ENCODE data around the gene VCX3B.
"Not testable (repeated sequence)": the region's sequence is repeated elsewhere in the genome, so short reads cannot be mapped to it uniquely, and the experiment has no call there.

The VCX3B gene

GRCh38 chrX:8464530-8464929 is at the start of gene VCX3B:
TSS of gene VCX3B (plus strand) at chrX:8464830. CDS start at chrX:8465451, 621 bp downstream.
- H3K27ac ChIP-seq: not testable (repeated sequence)

- TF ChIP-seq ZFX (IDR thresholded peaks at IDR 0.05; ENCODE audit: borderline replicate concordance) (no peak), CTCF (IDR thresholded peaks at IDR 0.05) (no peak)
- H3K27ac ChIP-seq: no peak overlapping the region
These were observed 46.3 kb upstream of the VCX3B start for GRCh38 chrX:8418301-8418700.

- TF ChIP-seq ZFX (IDR thresholded peaks at IDR 0.05; ENCODE audit: borderline replicate concordance) (no peak), CTCF (IDR thresholded peaks at IDR 0.05) (no peak)
- no peak overlapping the region for H3K27ac ChIP-seq
These were observed 39.7 kb upstream of the VCX3B start for GRCh38 chrX:8424912-8425311.

GRCh38 chrX:8429692-8430249 is 34.9 kb upstream of the VCX3B start:
- H3K27ac ChIP-seq: no peak overlapping the region
- TF ChIP-seq ZFX (IDR thresholded peaks at IDR 0.05; ENCODE audit: borderline replicate concordance): no peak
- no peak for TF ChIP-seq CTCF (IDR thresholded peaks at IDR 0.05)

- no peak overlapping the region for H3K27ac ChIP-seq
- TF ChIP-seq CTCF (IDR thresholded peaks at IDR 0.05): no peak
- TF ChIP-seq ZFX (IDR thresholded peaks at IDR 0.05; ENCODE audit: borderline replicate concordance): no peak
These were observed 34.2 kb upstream of the VCX3B start for GRCh38 chrX:8430444-8430843.

GRCh38 chrX:8432396-8432795 is 32.2 kb upstream of the VCX3B start:
- TF ChIP-seq ZFX (IDR thresholded peaks at IDR 0.05; ENCODE audit: borderline replicate concordance): no peak
- no peak for TF ChIP-seq CTCF (IDR thresholded peaks at IDR 0.05)
- H3K27ac ChIP-seq: no peak overlapping the region

- H3K27ac ChIP-seq: no peak overlapping the region
- TF ChIP-seq CTCF (IDR thresholded peaks at IDR 0.05): no peak
- TF ChIP-seq ZFX (IDR thresholded peaks at IDR 0.05; ENCODE audit: borderline replicate concordance): no peak
These were observed 31.2 kb upstream of the VCX3B start for GRCh38 chrX:8433109-8434062.

Data from 22Rv1 (cell line).